Fibroblast of the aortic adventitia (primary cell): ENCODE measurements around the gene COMMD3. TPM values are rescaled to one million over a fixed set of nuclear protein-coding genes. Genes with fewer than 3 reads are reported as not detected.

Experiments
- DNase-seq: peaks from one replicate; pipeline ENCODE4 v3.0.0-alpha.2; 2010; ENCODE audit warnings: low read depth
- H3K4me3 ChIP-seq: 2 replicates; pipeline ENCODE4 v1.5.1; 2011; ENCODE audit warnings: low read depth, mild to moderate bottlenecking, control low read depth, low read length, moderate library complexity
- total RNA-seq: library from RNA; depleted of rRNA; stranded (reverse); fragments of >200 nt; gene quantifications from 2 replicates; pipeline ENCODE4 v1.2.3, GENCODE V29; 2012; ENCODE audit warnings: low replicate concordance
- TF ChIP-seq, protein P1 (sequence below): IDR thresholded peaks from 2 replicates; pipeline ENCODE4 v1.5.1; 2011; ENCODE audit warnings: mild to moderate bottlenecking, low read length, control low read depth, inconsistent platforms; ENCODE audit not compliant: insufficient read depth

The COMMD3 gene
- total RNA-seq, 1 donor = 56.9 TPM

DNA sequence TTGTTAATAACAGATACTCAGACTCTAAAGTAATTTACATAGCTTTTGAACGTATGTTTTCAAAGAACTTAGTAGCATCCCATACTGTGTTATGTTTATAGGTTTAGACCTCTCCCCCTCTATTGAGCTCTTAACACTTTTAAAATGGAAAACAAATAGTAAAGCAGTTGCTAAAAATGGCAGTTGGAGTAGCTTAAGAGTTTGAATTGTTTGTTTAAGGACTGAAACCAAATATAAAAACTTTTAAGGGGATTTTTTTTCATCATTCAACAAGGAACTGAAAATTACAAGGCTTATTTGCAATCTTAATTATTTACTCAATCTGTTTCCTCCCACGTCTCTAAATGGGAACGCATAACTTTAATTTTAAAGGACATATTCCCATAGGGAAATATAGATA is 27.5 kb downstream of the COMMD3 start:
- no peak overlapping the region for H3K4me3 ChIP-seq
- DNase-seq = no peak
- TF ChIP-seq, protein P1, sequence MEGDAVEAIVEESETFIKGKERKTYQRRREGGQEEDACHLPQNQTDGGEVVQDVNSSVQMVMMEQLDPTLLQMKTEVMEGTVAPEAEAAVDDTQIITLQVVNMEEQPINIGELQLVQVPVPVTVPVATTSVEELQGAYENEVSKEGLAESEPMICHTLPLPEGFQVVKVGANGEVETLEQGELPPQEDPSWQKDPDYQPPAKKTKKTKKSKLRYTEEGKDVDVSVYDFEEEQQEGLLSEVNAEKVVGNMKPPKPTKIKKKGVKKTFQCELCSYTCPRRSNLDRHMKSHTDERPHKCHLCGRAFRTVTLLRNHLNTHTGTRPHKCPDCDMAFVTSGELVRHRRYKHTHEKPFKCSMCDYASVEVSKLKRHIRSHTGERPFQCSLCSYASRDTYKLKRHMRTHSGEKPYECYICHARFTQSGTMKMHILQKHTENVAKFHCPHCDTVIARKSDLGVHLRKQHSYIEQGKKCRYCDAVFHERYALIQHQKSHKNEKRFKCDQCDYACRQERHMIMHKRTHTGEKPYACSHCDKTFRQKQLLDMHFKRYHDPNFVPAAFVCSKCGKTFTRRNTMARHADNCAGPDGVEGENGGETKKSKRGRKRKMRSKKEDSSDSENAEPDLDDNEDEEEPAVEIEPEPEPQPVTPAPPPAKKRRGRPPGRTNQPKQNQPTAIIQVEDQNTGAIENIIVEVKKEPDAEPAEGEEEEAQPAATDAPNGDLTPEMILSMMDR = no peak

DNA sequence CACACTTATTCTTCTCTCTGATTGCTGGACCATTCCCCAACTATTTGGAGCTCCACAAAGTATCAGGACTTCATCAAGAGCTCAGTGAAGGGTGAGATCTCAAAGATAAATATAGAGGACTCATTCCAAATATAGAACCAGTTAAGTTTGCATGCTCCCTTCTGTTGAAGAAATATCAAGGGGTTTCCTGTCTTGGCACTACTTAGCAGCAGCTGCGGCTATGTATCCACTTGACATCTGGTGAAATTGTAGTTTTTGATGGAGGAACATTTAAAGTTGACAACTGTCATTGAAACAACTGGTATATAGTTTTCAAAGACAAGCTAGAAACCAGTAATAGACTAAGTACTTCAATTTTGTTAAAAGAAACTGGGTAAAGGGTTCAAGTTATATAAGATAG is 28.1 kb downstream of the COMMD3 start:
- TF ChIP-seq, protein P1 = no peak
- DNase-seq = no peak
- H3K4me3 ChIP-seq = no peak overlapping the region

DNA sequence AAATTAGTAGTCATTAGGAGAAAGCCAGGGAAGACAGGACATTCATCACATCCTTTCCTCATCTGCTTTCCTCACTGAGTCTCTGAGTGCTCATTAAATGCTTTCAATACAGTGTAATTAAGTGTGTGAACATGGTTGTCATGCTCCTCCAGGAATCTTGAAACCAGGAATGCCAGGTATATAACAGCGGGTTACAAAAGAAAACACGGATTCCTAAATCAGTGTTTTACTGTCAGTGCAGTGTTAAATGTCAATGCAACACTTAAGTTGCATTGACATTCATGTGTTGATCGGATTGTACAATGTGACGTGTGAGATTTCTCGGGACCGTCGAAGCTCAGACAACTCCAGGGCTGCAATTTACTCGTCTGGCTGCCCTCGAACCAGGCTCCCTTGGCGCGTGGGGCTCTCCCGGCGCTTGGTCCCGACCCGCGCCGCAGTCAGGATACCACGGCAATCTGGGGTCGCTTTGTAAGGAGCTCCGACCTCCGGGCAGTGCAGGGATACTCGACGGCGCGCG is 28.7 kb downstream of the COMMD3 start:
- TF ChIP-seq, protein P1 = no peak
- H3K4me3 ChIP-seq = no peak overlapping the region
- DNase-seq = no peak

DNA sequence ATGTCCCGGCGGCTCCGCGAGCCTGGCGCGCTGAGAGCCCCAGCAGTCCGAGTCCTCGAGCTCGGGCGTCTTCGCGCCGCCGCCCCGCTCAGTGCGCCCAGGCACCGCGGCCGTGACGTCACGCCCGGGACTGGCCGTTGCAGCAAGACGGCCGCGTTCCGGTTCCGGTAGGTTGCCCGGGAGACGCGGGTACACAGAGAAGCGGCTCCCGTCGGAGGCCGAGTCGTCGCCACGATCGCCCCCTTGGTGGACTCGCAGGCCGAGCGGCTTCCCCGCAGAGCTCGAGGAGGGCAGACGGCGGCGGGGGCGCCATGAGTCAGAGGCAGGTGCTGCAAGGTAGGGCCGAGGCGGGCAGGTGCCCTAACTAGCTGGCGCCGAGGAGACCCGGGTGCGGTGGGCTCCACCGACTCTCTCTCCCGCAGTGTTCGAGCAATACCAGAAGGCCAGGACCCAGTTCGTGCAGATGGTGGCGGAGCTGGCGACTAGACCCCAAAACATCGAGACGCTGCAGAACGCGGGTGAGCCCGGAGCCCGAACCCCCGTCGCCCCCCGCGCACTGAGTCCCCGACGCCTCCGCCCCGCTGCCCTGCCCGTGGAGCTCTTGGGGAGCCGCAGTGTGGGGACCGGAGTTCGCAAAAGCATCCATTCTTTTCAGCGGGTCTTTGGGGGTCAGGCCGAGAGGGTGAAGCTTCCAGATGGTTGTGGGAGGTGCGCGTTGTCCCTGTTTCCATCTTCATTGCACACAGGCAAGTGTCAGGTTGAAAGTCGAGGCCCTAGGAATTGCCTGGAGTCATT is 29.3 kb downstream of the COMMD3 start, which contains the start of gene SPAG6:
Gene SPAG6 (plus strand): TSS at position 196 of the 795 bp plus-strand sequence. CDS start 116 bp downstream, at position 312.
- DNase-seq = no peak
- H3K4me3 ChIP-seq = no peak within 1 kb of the TSS
- TF ChIP-seq, protein P1 = no peak

DNA sequence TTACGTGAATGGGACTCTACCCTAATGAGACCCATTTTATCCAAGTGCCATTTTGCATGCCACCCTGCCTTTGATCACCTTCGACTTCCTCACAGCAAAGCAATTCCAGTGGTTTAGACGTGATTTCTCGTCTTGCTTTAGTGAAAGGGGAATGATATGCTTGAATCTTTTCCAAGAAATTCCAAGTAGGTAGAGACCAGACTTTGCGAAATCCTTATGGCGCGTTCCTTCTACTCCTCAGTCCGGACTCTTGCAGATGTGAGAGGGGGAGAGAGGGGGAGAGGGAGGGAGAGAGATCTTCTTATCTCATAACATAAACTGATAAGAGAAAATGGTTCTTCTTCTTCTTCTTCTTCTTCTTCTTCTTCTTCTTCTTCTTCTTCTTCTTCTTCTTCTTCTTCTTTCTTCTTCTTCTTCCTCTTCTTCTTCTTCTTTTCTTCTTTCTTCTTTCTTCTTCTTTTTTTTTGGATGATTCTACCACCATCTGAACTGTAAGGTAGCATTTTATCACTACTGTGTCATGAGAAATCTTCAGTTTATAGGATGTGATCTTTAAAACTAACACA is 30.0 kb downstream of the COMMD3 start:
- DNase-seq = no peak
- TF ChIP-seq, protein P1 = no peak
- no peak overlapping the region for H3K4me3 ChIP-seq

DNA sequence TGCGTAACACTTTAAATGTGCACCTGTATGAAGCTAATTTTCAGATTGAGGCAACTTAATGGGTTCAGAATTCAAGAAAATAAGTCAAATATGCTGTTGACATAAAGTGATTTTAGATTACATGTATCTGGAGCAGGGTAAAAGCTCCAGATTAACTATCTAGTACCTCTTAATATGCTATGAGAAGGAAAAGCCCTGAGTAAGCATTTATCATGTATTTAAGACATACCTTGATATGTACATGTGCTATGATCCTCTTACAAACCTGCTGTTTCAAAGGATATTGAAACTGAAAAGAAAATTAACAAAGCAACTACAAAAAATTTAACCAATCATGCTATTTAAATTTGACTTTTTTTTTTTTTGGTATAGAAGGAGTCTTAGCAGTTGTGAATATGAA is 33.6 kb downstream of the COMMD3 start:
- TF ChIP-seq, protein P1 = no peak
- H3K4me3 ChIP-seq = no peak overlapping the region
- DNase-seq = no peak
